Pancreas (tissue), 10 donors: ENCODE measurements around the gene PPP6C. TPM values are rescaled to one million over a fixed set of nuclear protein-coding genes. Genes with fewer than 3 reads are reported as not detected.
"Not testable (repeated sequence)": the region's sequence is repeated elsewhere in the genome, so short reads cannot be mapped to it uniquely, and the experiment has no call there.

Source experiments
- ATAC-seq, 4 donors: fragments of 200-7000 bp; cut with Tn5 transposase; one replicate each; pipeline versions ENCODE4 v1.8.0 to v1.9.1; 2020; ENCODE audit warnings: mild to moderate bottlenecking in 4 of 4, moderate library complexity in 4 of 4
- DNase-seq, 6 donors: peaks; one replicate each; pipeline ENCODE4 v3.0.0-alpha.2; 2020
- FAIRE-seq: peaks from 2 replicates; lab custom pipeline; 2012; peaks lifted over from hg19 to GRCh38; lab: Jason Lieb, UNC
- H3K27ac ChIP-seq, 4 donors: fragments of 200-600 bp; sonication (generic); 1 replicate in 3 of 4; 2 replicates in 1 of 4; pipeline versions ENCODE4 v1.5.0 to v1.8.0; 2020
- H3K27me3 ChIP-seq, 4 donors: fragments of 200-600 bp; one replicate each; pipeline ENCODE4 v1.8.0; 2021
- H3K36me3 ChIP-seq, 3 donors: fragments of 200-600 bp; sonication (generic) in 1 of 3; one replicate each; pipeline versions ENCODE4 v1.5.0 to v1.8.0; 2020 to 2021
- H3K4me1 ChIP-seq, 3 donors: fragments of 200-600 bp; one replicate each; pipeline ENCODE4 v1.8.0; 2021
- H3K4me3 ChIP-seq, 4 donors: fragments of 200-600 bp; sonication (generic) in 2 of 4; one replicate each; pipeline versions ENCODE4 v1.5.0 to v1.8.0; 2020 to 2021
- H3K9me3 ChIP-seq, 4 donors: fragments of 200-600 bp; one replicate each; pipeline ENCODE4 v1.8.0; 2021
- CTCF ChIP-seq, 4 donors: fragments of 200-600 bp; sonication (generic) in 3 of 4; IDR thresholded peaks; one replicate each; pipeline versions ENCODE4 v1.5.0 to v1.8.0; 2021; ENCODE audit warnings: antibody characterized with exemption in 4 of 4
- WGBS, 2 donors: extraction: QIAGEN DNeasy Blood & Tissue Kit; methylation state at CpG; one replicate each; pipeline ENCODE4 v1.1.7; 2013; 5-methylcytosine and 5-hydroxymethylcytosine counted together
- intact Hi-C, 3 donors: fragments of 100-400 bp; cut with DNase I; formaldehyde crosslinking; loops; one replicate each; pipeline versions ENCODE4 v1.11.1 to v1.14.2; 2022
- polyA plus RNA-seq, 2 donors: library from polyadenylated mRNA; stranded (reverse); fragments of 200-250 nt; gene quantifications; one replicate each; pipeline ENCODE4 v1.2.3, GENCODE V29; 2013
- total RNA-seq, 6 donors: library from RNA; stranded (reverse); fragmentation: NEBNext Ultra II Directional in 4 of 6; extraction: Animal tissue kit (Norgen Biotek cat#: 25700) in 4 of 6; gene quantifications; one replicate each; pipeline versions ENCODE4 v1.2.1 to v1.2.4, GENCODE V29; 2021 to 2023
- donor health status: healthy with polysubstance abuse.
- donor health status: DM: no; HTN: no; CAD: no; lungs with moderate emphysema.
- donor health status: DM: no; HTN: no; CAD: no.
- donor health status: control.
- donor health status: control.
- donor health status: Bipolar disorder and iron deficiency.
- donor health status: DM: yes; HTN: yes; CAD: no.
- donor health status: DM: no; HTN: no; CAD: no.
- donor health status: DM: no; HTN: no; CAD: no.
- donor health status: DM: yes; HTN: yes; CAD: no.

The PPP6C gene
- total and polyA plus RNA-seq, 8 donors, result 9.4 to 26.7 (median 21.9) TPM

DNA sequence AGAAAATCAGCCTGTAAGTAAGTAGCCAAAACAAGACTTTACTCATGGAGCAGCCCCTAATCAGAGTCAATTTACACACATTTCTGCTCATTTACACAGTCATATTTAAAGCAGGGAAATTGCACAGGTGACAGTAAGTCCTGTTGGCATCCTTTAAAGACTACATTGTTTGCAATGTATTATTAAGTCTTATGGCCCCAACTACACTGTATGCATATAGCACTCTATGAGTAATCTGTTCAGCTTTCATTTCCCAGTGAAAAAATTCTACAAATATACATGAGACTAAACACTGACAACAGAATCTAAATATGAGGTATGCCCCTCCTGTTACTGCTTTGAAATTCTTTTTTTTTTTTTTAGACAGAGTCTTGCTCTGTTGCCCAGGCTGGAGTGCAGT is 19.7 kb downstream of the PPP6C start:
- no peak for ATAC-seq
- TF ChIP-seq CTCF (IDR thresholded peaks at IDR 0.05), result no peak
- no peak for DNase-seq
- Histone ChIP-seq H3K27ac (no peak overlapping the region), H3K9me3 (no peaks in the 10 kb centered on the region), H3K36me3 (peaks cover 0 to 7% (median 4%) of the 10 kb centered on the region in 3 donors), H3K4me1 (peaks cover 0 to 4% (median 0%) of the 10 kb centered on the region in 3 donors), H3K4me3 (no peak overlapping the region), H3K27me3 (no peaks in the 10 kb centered on the region)
- no peak for FAIRE-seq
- intact Hi-C loops, result no loop called here

GRCh38 chr9:125166762-125167161 is 22.8 kb downstream of the PPP6C start:
- ATAC-seq (no peak), DNase-seq (no peak), FAIRE-seq (no peak)
- H3K4me1 ChIP-seq, result no peaks in the 10 kb centered on the region
- H3K4me3 ChIP-seq, result no peak overlapping the region
- no peak for TF ChIP-seq CTCF (IDR thresholded peaks at IDR 0.05)
- 70 to 95% methylated on average over 2 of the region's 2 CpGs for WGBS, 2 donors
- H3K27me3 ChIP-seq, result no peaks in the 10 kb centered on the region
- H3K27ac ChIP-seq, result no peak overlapping the region
- intact Hi-C loops, result no loop called here
- H3K36me3 ChIP-seq, result peaks cover 0 to 7% (median 4%) of the 10 kb centered on the region in 3 donors
- H3K9me3 ChIP-seq, result no peaks in the 10 kb centered on the region

- H3K9me3 ChIP-seq, H3K4me1 ChIP-seq, intact Hi-C loops, H3K36me3 ChIP-seq, H3K27ac ChIP-seq, ATAC-seq, H3K4me3 ChIP-seq, FAIRE-seq, H3K27me3 ChIP-seq, DNase-seq: not testable (repeated sequence)
- WGBS, 2 donors, result 97% methylated on average over 6 of the region's 6 CpGs
Measured at GRCh38 chr9:125162891-125163290, 26.7 kb downstream of the PPP6C start.

DNA sequence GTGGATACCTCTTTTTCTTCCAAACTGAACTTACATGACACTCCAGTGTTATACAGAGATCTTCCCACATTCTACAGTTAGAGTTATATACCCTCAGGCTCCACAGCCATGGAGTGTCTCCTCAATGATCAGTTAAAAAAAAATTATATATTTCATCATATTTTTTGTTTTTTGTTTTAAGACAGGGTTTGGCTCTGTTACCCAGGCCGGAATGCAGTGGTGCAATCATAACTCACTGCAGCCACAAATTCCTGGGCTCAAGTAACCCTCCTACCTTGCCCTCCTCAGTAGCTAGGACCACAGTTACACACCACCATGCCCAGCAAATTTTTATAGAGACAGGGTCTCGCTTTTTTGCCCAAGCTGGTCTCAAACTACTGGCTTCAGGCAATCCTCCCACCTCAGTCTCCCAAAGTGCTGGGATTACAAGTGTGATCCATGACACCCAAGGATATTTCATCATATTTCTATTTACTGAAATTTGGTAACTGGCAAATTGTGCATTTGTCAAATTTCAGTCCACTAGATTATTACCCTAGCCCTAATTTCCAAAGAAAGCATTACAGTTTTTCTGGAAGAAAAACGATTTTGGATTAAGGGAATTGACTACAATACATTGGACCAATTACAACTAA is 28.2 kb downstream of the PPP6C start:
- H3K27me3 ChIP-seq, result no peaks in the 10 kb centered on the region
- no peak for FAIRE-seq
- intact Hi-C loops, result no loop called here
- no peaks in the 10 kb centered on the region for H3K9me3 ChIP-seq
- H3K27ac ChIP-seq, result no peak overlapping the region
- WGBS, 2 donors, result 69 to 73% methylated on average over 3 of the region's 3 CpGs
- ATAC-seq, result peak in 1 of 4 donors; percentile 37
- no peaks in the 10 kb centered on the region for H3K36me3 ChIP-seq
- no peak overlapping the region for H3K4me3 ChIP-seq
- DNase-seq, result no peak
- H3K4me1 ChIP-seq, result peaks cover 0 to 3% (median 0%) of the 10 kb centered on the region in 3 donors
- no peak for TF ChIP-seq CTCF (IDR thresholded peaks at IDR 0.05)

DNA sequence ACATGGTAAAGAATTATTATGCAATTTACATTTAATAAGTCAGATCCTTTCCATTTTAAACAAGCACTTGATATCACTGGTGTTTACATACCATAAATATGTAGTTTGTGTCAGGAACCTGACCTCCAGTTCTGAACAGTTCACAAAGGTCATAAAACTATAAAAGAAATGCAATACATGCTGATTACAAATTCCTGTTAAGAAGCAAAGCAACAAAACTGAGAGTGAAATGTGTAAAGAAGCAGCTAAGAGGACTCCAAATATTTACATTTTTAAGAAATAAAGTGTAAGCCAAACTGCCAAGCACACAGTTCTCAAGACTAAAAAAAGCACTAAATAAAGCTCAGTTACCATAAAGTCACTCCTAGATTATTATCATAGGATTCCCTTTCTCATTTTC is 28.9 kb downstream of the PPP6C start:
- no peak overlapping the region for H3K27ac ChIP-seq
- H3K9me3 ChIP-seq, result no peaks in the 10 kb centered on the region
- no peak overlapping the region for H3K4me3 ChIP-seq
- DNase-seq (no peak), FAIRE-seq (no peak), ATAC-seq (no peak)
- no peaks in the 10 kb centered on the region for H3K36me3 ChIP-seq
- intact Hi-C loops, result no loop called here
- H3K27me3 ChIP-seq, result no peaks in the 10 kb centered on the region
- no peak for TF ChIP-seq CTCF (IDR thresholded peaks at IDR 0.05)
- peaks cover 0 to 3% (median 0%) of the 10 kb centered on the region in 3 donors for H3K4me1 ChIP-seq
